SK-N-SH (cell line): ENCODE data around the gene PTK6.

Source experiments
- CHD2 ChIP-seq: fragments of 150-350 bp; IDR thresholded peaks from 2 replicates; pipeline ENCODE4 v1.6.1; 2018; ENCODE audit warnings: low read length; ENCODE audit not compliant: partially characterized antibody
- JUND ChIP-seq: IDR thresholded peaks from 2 replicates; pipeline ENCODE4 v1.4.0; 2012
- MAX ChIP-seq: IDR thresholded peaks from 2 replicates; pipeline ENCODE4 v1.4.0; 2012; ENCODE audit warnings: low read depth
- PBX3 ChIP-seq: IDR thresholded peaks from 2 replicates; pipeline ENCODE4; 2012
- POLR2AphosphoS5 ChIP-seq: IDR thresholded peaks from 2 replicates; pipeline ENCODE4 v1.6.1; 2012; ENCODE audit warnings: low read depth, low read length
- RAD21 ChIP-seq: IDR thresholded peaks from 2 replicates; pipeline ENCODE4 v1.6.1; 2012; ENCODE audit warnings: mild to moderate bottlenecking, low read length
- RCOR1 ChIP-seq: fragments of 150-350 bp; IDR thresholded peaks from 2 replicates; pipeline ENCODE4 v1.6.1; 2017; ENCODE audit warnings: antibody characterized with exemption, low read length
- TEAD4 ChIP-seq: IDR thresholded peaks from 2 replicates; pipeline ENCODE4 v1.4.0; 2012; ENCODE audit warnings: mild to moderate bottlenecking, borderline replicate concordance; ENCODE audit not compliant: insufficient read depth
- TF ChIP-seq, protein P1 (sequence below): fragments of 200-600 bp; sonication (generic); IDR thresholded peaks from 2 replicates; pipeline ENCODE4 v1.6.1; 2017; ENCODE audit warnings: antibody characterized with exemption, mild to moderate bottlenecking, moderate library complexity

DNA sequence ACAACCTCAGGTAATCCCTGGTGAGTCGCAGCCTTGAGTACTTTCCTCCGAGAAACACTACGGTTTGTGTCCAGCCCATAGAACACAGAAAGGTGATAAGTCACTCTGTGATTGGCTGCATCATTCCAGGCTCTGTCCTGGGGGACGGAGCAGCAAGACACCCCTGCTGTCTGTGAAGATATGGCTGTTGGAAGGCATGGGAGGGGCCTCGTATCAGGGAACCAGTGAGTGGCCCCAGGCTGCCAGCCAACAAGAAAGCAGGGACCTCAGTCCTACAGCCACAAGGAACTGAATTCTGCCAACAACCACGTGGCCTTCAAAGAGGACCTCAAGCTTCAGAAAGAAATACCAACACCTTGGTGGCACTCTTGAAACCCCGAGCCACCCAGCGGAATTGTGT, 31.9 kb downstream of the PTK6 start:
- TF ChIP-seq PBX3 (no peak), POLR2AphosphoS5 (no peak), RCOR1 (no peak), CHD2 (no peak), MAX (no peak), TEAD4 (no peak), RAD21 (no peak), JUND (no peak)
- TF ChIP-seq, protein P1, sequence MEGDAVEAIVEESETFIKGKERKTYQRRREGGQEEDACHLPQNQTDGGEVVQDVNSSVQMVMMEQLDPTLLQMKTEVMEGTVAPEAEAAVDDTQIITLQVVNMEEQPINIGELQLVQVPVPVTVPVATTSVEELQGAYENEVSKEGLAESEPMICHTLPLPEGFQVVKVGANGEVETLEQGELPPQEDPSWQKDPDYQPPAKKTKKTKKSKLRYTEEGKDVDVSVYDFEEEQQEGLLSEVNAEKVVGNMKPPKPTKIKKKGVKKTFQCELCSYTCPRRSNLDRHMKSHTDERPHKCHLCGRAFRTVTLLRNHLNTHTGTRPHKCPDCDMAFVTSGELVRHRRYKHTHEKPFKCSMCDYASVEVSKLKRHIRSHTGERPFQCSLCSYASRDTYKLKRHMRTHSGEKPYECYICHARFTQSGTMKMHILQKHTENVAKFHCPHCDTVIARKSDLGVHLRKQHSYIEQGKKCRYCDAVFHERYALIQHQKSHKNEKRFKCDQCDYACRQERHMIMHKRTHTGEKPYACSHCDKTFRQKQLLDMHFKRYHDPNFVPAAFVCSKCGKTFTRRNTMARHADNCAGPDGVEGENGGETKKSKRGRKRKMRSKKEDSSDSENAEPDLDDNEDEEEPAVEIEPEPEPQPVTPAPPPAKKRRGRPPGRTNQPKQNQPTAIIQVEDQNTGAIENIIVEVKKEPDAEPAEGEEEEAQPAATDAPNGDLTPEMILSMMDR, result no peak
